Measurements from ENCODE around the gene HRH3. TPM values are rescaled to one million over a fixed set of nuclear protein-coding genes. Genes with fewer than 3 reads are reported as not detected.

The HRH3 gene
- total RNA-seq, 4 donors from 2014 or later: not detected

DNA sequence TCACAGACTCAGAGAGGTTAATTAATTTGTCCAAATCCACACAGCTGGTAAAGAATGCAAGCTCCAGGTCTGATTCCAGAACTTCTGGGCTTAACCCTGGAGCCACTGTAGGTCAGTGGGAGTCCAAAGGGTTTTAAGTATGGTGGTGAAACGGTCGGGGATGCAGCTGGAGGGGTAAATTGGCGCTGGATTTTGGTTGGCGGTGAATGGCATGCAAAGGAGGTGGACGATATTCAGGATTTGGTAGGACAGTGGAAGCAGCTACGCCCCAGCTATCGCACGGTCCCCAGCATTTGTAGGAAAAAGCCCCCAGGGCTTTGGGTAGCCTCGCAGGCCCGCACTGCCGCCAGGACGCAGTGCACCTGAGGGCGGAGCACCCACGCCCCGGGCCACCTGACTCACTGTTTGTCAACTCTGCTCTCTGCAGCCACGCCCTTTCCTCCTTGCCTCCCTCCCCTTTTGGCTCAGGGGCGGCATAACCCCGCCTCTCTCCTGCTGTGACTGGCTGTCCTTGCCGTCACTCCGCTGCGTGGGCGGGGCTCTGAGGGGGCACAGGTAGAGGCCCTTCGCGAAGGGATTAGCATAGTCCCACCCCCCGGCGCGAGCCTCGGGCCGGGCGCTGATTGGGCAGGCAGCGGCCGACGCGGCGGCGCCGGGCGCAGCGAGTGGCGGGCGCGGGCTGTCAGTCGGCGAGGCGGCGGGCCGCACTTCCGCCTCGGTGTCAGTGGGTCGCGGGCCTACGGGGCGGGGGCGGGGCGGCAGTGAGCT is 17.9 kb upstream of the HRH3 start, which contains the start of gene OSBPL2:
OSBPL2 (plus strand) TSS at position 721 of the 768 bp plus-strand sequence. CDS start 17,664 bp downstream, outside the sequence.
- H3K36me3 ChIP-seq: peaks cover 0 to 11% (median 0%) of the 10 kb centered on the region in 3 donors
- peak in 1 of 4 donors; percentile 78 for TF ChIP-seq POLR2A (IDR thresholded peaks at IDR 0.05)
- no peak for TF ChIP-seq CTCF (IDR thresholded peaks at IDR 0.05)
- peak within 1 kb of the TSS; percentile 90 to 99 (median 97) for H3K27ac ChIP-seq
- intact Hi-C loops (cut with DNase I): no loop called here
- H3K9me3 ChIP-seq: no peaks in the 10 kb centered on the region
- WGBS, 2 donors: 0 to 3% methylated on average over 2 to 10 of the region's 55 CpGs
- H3K4me3 ChIP-seq: peak within 1 kb of the TSS; percentile 80 to 91 (median 90)
- H3K4me1 ChIP-seq: peaks cover 40 to 68% (median 46%) of the 10 kb centered on the region in 3 donors
- peaks cover 0 to 14% (median 0%) of the 10 kb centered on the region in 4 donors for H3K27me3 ChIP-seq
- DNase-seq: peak; percentile 96

GRCh38 chr20:62237514-62237800 is 17.4 kb upstream of the HRH3 start:
- 80 to 100% methylated on average over 1 of the region's 1 CpG for WGBS, 2 donors
- no peak for DNase-seq
- intact Hi-C loops (cut with DNase I): no loop called here
- TF ChIP-seq CTCF (IDR thresholded peaks at IDR 0.05) (no peak), POLR2A (IDR thresholded peaks at IDR 0.05) (no peak)
- Histone ChIP-seq H3K9me3 (no peaks in the 10 kb centered on the region), H3K4me3 (peak overlapping the region in 2 of 4 donors; percentile 90 to 91), H3K27me3 (peaks cover 0 to 19% (median 0%) of the 10 kb centered on the region in 4 donors), H3K4me1 (peaks cover 43 to 68% (median 47%) of the 10 kb centered on the region in 3 donors), H3K36me3 (peaks cover 0 to 6% (median 0%) of the 10 kb centered on the region in 3 donors), H3K27ac (peak overlapping the region; percentile 35 to 99 (median 81))

DNA sequence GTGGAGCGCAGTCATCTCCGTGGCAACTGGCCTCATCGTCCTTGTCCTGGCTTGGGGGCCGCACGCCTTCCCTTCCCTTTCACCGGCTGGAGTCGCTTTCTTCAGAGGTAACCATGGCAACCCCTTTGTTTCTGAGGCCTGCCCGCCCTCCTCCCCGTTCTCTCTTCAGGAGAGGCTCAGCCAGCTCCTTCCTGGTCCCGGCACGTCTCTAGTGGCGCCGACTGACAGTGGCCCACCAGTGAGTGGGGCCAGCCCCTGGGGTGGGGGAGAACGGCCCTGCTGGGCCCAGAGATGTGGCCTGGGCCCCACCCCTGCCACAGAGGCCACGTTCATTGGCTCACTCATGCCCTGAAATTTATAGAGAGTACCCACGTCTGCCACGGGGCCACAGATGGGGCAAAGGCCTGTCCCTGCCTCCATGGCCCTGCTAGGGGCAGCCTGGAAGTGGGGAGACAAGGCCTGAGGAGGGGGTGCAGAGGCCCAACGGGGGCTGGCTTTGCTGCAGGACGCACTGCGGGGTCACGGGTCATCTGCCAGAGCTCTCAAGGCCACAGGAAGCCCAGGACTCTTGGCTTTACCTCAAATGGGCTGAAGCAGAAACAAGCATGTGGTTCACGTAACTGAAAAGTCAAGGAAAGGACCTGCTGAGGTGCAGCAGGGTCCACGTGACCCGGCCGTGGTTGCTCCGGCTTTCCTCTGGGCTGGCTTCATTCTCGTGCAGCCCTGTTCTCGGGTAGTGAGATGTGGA is 16.9 kb upstream of the HRH3 start:
- Histone ChIP-seq H3K27ac (no peak overlapping the region), H3K36me3 (peaks cover 0 to under 1% (median 0%) of the 10 kb centered on the region in 3 donors), H3K9me3 (no peaks in the 10 kb centered on the region), H3K4me3 (no peak overlapping the region), H3K4me1 (peaks cover 37 to 68% (median 47%) of the 10 kb centered on the region in 3 donors), H3K27me3 (peaks cover 0 to 24% (median 0%) of the 10 kb centered on the region in 4 donors)
- WGBS, 2 donors: 66 to 72% methylated on average over 6 to 11 of the region's 28 CpGs
- intact Hi-C loops (cut with DNase I): no loop called here
- TF ChIP-seq CTCF (IDR thresholded peaks at IDR 0.05) (no peak), POLR2A (IDR thresholded peaks at IDR 0.05) (no peak)
- no peak for DNase-seq

DNA sequence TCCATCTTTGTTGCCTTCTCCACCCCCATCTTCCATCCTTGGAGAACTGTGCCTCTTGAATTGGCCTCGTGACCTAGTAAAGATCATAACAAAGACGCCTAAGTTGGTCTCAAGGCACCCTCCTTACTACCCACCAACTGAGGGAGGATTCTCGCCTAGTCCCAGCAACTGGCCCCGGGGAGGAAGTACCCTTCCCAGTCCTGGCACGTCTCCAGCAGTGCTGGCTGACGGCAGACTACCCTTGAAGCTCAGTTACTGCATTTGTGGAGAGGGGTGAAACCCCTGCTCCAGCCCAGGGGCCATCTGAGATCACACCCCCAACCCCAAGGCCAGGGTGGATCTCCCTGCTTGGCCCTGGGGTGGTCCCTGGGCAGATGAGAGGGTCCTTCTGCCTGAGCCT is 16.1 kb upstream of the HRH3 start:
- Histone ChIP-seq H3K4me3 (no peak overlapping the region), H3K4me1 (peaks cover 31 to 63% (median 41%) of the 10 kb centered on the region in 3 donors), H3K9me3 (no peaks in the 10 kb centered on the region), H3K36me3 (no peaks in the 10 kb centered on the region), H3K27ac (no peak overlapping the region), H3K27me3 (peaks cover 0 to 31% (median 0%) of the 10 kb centered on the region in 4 donors)
- intact Hi-C loops (cut with DNase I): no loop called here
- no peak for DNase-seq
- WGBS, 2 donors: 66 to 88% methylated on average over 2 to 6 of the region's 6 CpGs
- TF ChIP-seq POLR2A (IDR thresholded peaks at IDR 0.05): no peak
- TF ChIP-seq CTCF (IDR thresholded peaks at IDR 0.05): no peak

- intact Hi-C loops (cut with DNase I): no loop called here
- no peak for DNase-seq
- 92 to 93% methylated on average over 2 to 3 of the region's 9 CpGs for WGBS, 2 donors
These were observed 15.7 kb upstream of the HRH3 start for GRCh38 chr20:62235777-62236157.

More at GRCh38 chr20:62235777-62236157, 15.7 kb upstream of the HRH3 start:
- TF ChIP-seq POLR2A (IDR thresholded peaks at IDR 0.05): no peak
- no peak for TF ChIP-seq CTCF (IDR thresholded peaks at IDR 0.05)
- Histone ChIP-seq H3K27me3 (peaks cover 0 to 35% (median 0%) of the 10 kb centered on the region in 4 donors), H3K4me3 (no peak overlapping the region), H3K4me1 (peaks cover 27 to 58% (median 37%) of the 10 kb centered on the region in 3 donors), H3K9me3 (no peaks in the 10 kb centered on the region), H3K36me3 (no peaks in the 10 kb centered on the region), H3K27ac (no peak overlapping the region)

Measured in esophagus squamous epithelium (tissue), 5 donors.